HG03469 (cell line): ENCODE measurements around the gene SLC25A21.

Experiments used
- ATAC-seq: cut with Tn5 transposase; IDR thresholded peaks from one replicate; pipeline ENCODE4 v1.9.1; 2021; ENCODE audit warnings: mild to moderate bottlenecking, moderate library complexity, moderate number of reproducible peaks; ENCODE audit not compliant: unreplicated experiment

SLC25A21 gene

DNA sequence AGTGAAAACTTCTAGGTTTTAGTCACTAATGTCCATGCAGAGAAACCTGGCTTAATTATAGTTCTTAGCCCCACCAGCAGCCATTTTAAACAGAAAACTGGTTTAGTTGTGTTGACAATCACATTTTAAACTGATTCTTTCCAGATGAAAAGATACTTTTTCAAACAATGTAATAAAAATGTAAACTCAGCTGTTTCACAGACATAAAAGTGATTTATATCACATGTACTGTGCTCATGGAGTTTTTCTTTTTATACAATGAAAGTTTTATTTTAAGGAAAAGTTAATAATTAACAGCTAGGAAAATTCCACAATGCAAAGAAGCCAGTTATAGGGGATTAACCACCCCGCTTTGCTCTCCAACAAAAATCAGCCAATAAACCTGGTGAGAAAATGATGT lies 381.0 kb downstream of the SLC25A21 start:
- no peak for ATAC-seq

DNA sequence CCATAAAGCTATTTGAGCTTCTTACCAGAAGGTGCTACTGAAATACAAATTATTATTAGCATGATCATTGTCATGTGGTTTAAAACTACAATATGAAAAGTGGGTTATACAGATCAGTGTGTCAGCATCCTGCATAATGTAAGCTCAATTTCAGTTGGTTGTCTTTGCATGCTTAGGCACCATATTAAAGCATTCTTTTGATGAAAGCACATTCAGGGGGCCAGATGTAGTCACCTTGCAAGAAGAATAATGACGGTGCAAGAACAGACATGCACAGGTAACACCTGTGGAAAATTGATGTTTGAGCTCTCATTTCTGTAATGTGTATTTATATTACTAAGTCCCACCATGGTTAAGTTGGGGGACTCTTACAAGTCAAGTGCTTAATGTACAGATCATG lies 386.9 kb downstream of the SLC25A21 start:
- ATAC-seq = no peak

DNA sequence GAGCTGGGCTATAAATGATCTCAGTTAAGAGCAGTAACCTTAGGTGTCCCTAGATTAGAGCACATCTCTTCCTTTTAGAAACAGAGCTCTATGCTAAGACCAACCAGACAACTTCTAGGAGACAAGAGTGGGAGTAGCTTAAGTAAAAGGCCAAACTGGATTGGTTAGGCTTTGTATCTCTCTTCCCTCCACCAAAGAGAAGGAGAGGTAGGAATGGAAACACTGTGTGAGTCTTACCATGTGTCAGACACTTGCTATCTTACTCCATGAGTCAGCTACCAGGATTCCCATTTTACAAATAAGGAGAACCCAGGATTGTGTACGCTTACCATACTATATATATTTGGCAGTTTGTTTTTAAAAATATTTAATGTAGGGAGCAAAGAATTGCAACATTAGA lies 387.9 kb downstream of the SLC25A21 start:
- no peak for ATAC-seq

DNA sequence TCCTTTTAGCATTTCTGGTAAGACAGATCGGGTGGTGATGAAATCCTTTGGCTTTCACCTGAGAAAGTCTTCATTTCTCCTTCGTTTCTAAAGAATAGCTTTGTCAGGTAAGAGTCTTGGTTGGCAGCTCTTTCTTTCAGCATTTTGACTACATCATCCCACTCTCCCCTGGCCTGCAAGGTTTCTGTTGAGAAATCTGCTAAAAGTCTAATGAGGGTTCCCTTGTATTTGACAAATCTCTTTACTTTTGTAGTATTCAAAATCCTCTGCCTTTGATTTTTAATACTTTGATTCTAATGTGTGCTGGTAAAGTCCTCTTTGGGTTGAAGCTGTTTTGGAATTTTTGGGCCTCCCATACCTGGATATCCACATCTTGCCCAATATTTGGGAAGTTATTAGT lies 390.5 kb downstream of the SLC25A21 start:
- no peak for ATAC-seq

DNA sequence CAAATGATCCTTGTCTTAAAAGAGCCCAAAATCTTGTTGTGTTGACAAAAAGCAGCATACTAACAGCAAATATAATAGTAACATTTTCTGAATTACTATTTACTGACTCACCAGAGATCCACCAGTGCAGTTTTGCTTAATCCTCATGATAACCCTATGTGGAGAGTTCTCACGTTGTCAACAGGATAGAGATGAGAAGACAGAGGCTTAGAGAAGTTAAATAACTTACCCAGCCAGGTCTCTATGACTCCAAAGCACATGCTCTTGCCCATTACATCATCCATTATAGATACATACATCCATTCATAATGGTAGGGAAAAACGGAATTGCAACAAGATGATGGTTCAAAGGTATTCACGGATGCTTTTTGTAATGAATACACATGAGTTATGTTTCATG lies 398.8 kb downstream of the SLC25A21 start:
- ATAC-seq = no peak

DNA sequence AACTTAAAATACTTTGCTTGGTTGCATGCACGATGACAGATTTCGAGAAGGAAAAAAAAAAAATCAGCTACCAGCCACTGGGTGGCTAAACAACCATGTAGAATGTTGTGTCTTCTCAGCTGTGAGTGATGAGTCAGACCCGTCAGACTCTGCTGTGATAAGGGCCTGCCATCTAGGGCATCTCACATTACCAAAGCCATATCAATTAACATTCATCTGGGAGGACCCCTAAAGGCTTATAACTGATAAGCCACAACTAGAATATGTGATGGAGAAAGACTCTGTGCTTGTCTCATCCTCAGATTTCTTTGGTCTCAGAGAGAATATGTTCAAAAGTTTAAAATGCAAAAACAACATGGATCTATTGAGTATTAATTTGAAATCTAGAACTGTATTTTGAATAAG lies 399.3 kb downstream of the SLC25A21 start:
- ATAC-seq = no peak

DNA sequence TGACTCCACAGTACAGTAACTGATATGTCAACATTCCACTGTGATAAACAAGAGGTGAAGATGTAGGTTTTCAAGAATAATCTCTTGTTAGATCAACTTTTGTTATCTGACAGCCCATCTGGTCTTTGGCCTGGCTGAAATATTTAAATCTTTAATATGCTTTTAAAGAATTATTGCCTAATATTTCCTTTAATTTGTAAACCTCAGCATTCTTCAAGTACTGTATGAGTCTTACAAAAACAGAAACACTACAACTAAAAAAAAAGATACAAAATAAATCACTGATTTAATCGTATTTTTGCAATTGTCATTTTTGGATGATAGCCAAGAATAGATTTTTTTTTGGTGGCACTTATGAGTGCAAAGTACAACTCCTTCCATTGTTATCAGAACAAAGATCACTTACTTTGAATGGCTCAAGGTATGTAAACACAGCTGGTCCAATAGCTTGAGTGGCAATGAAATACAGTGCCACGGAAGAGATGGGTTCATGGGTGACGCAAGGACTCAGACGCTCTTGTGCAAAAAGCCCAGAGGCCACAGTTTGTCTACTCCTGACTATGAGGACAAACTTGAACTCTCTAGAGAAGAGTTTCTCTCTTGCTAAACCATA lies 401.3 kb downstream of the SLC25A21 start:
- ATAC-seq = no peak

DNA sequence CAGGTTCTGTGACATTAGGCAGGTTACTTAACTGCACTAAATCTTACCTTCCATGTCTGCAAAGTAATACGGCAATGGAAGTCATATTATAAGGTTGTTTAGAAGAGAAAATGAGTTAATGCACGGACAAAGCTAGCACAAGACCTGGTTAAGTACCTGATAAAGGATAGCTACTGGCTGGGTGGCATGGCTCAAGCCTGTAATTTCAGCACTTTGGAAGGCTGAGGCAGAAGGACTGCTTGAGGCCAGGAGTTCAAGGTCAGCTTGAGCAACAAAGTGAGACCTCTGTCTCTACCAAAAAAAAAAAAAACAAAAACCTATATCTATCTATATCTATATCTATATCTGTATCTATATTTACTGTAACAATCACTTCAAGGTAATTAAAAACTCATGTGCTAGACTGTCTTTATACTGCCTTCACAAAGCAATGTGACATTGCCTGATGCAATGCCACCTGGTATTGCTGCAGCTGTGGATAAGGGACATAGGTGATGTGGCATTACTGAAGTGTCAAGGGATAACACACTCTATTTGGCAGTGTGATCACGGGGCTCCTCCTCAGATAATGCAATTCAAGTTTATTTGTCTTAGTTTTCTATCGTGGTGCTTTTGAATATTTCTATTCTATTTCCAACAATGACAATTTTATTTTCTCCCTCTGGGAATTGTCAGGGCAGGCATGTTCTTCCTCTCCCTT lies 403.6 kb downstream of the SLC25A21 start:
- no peak for ATAC-seq

DNA sequence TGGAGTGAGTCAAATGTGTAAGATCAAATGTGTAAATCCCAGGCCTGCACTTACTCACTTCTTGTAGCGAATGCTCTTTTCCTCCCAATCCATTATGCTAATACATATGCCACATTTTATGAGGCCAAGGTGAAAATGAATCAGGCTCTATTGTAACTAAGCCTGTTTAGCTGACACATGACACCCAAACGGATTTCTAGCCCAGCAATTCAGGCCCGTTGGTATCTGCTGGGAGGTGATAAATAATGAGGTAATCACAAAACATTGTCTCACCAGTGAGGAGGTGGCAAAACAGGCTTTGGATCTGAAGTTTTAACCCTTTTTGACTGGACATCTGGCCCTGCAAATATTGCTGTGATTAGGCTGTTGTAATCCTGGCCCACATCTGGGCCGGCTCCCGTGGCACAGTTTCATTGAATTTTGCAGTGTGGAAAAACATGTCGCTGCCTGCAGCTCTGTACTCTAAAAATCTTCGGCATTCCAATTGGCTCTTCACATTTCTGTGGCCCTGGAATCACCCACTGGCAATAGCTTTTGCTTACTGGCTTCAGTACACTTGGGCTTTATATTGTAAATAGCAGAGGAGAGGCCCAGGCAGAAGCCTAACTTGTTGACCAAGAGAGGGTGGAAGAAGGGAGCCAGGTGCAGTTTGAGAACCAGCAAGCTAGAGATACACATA lies 404.7 kb downstream of the SLC25A21 start:
- ATAC-seq = no peak

DNA sequence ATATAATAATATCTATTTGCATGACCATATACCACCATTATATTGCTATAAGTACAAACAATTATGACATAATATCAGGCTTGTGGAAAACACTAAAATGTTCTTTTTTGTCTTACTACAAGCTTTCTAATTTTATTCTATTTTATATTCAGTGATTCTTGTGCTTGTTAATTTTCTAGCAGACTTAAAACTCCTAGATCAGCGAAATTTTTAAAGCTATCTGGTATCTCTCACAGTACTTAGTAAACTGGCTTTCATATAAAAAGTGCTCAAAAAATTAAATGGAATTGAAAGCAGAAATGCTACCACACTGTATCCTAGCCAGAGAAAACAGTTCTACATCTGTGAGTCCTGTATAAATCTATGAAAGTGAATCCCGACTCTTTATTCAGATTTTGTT lies 405.4 kb downstream of the SLC25A21 start:
- ATAC-seq = no peak

DNA sequence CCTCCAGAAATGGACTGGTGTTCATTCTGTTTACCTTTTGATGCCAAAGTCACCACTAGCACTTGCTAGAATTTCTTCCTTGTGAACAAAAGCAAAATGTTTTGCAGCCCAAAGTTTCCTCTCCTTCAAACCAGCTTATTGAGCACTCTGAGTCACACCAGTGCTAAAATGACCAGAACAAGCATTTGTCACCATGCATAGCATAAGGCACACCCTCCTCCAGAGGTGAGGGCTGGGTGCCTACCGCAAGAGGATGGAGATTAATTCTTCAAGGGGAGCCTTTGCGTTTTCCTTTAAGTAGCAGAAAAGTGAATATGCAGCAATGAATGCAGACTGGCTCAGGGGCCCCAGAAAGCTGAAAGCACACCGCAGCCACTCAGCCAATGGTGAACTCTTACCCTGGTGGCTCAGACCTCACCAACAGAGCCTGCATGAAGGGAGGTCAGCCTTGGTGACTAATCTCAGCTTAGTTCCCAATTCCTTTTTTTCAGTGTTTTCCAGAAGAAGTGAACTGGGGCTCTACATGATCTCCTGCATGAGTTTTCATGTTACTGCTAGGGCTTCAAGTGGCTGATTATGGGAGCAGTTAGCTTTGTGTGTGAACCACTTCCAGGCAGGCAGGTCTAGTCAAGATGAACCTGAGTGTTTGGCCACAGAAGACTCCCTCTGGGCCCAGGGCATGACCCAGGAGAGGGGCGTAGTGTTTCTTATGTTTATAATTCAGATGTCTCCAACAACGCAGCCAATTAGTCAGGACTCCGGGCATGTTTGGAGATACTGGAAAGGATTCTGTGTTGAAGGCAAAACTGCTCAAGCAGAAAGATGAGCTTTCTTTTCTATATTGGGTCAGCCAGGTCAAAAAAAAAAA lies 414.4 kb downstream of the SLC25A21 start:
- no peak for ATAC-seq

DNA sequence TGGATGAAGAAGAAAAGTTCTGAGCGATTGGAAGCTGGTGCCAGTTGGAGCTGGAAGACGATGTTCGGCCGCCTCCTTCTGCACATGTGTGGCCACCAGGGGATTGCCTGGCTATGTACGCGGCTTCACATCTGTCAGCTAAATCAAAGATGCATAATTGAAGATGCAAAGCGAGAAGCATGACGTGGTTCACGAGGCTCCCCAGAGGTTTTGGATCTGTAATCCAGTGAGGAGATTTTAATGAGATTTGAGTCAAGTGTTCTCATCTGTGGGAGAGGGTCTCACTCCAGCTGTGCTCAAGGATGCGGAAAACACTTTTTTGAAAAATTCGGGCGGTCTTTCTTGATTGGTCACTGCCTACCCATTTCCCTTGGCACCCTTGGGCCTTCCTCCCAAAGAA lies 416.2 kb downstream of the SLC25A21 start:
- ATAC-seq = no peak

DNA sequence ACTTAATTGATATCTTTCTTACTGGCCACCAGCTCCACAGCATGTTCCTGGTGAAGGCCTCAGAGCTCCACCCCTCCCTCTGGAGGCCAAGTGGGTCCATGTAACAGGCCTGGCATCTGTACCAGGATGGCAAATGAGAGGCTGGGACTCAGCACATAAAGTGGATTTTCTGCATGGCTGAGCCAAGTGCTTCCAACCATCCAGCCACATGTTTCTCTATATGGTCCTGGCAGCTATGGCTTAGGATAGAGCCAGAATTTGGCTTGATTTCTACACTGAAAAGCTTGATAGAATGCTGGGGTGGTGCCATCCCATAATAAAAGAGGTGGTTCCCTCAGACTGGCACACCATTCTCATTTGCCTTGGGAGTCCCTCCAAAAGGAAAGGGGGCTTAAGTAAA lies 416.6 kb downstream of the SLC25A21 start:
- ATAC-seq = no peak

DNA sequence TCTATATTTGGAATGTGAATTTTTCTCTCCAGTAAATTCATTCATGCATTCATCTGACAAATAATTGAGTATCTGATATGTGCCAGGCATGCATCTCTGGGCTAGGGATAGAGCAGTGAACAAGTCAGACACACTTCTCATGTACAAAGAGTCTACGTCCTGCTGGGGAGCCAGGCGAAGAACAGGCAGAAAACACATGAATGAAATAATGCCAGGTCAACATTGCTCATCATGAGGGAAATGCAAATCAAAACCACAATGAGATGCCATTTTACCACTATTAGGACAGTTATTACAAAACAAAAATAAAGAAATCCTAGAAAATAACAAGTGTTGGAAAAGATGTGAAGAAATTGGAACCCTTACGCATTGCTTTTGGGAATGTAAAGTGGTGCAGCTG lies 420.5 kb downstream of the SLC25A21 start:
- no peak for ATAC-seq

DNA sequence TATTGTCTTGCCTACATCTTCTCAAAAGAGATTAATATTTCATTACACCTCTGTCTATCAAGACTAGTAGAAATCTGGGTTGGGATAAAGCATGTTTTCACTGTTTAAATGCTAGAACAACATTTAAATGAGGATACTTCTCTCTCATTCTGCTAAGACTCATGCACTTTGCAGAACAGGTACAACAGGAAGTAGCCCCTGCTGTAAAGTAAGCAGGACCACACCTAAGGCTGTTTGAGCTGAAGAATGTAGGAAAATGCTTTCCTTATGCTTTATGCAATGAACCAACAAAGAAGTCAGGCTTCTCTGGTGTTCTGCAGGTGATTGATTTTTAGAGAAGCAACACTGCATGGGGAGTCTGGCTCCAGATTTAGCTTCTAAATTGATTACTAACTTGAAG lies 421.3 kb downstream of the SLC25A21 start:
- ATAC-seq = no peak

DNA sequence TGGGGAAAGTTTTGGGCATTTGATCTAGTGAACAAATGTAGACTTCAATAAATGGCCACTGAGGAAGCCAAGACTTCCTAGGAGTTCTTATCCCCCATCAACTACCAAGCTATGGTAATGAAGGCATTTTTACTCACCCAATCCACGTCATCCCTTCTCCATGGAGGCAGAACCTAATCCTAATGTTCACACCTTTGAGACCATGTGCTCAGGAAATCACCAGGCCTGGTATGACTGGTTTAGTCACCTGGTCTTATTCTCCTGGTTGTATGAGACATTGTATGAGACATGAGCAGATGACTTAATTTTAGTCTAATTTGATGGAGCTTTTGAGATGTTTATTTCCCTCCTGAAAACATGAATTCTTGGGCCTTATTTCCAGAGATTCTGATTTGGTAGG lies 422.2 kb downstream of the SLC25A21 start:
- no peak for ATAC-seq

DNA sequence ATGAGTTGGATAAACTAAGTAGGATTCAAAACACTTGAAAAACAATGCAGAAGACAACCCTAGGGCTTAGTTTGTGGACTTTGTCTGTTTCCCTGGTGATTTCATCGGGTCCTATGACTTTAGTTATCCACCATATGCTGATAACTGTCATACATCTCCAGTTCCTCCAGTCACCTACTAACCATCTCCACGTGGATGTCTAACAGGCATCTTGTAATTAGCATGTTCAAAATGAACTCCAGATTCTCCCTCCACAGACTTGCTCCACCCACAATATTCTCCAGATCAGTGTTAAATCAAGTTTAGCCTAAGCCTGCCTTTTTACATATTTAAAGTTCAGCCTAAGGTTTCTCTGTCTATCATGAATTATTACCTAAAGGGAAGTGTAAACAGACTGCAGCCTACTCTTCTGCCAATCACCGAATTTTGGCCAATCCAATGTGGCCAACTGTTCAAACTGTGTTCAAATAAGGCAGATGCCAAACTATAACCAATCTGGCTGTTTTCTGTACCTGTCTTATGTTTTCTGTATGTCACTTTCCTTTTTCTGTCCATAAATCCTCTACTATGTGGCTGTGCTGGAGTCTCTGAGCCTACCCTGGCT lies 423.7 kb downstream of the SLC25A21 start:
- no peak for ATAC-seq

DNA sequence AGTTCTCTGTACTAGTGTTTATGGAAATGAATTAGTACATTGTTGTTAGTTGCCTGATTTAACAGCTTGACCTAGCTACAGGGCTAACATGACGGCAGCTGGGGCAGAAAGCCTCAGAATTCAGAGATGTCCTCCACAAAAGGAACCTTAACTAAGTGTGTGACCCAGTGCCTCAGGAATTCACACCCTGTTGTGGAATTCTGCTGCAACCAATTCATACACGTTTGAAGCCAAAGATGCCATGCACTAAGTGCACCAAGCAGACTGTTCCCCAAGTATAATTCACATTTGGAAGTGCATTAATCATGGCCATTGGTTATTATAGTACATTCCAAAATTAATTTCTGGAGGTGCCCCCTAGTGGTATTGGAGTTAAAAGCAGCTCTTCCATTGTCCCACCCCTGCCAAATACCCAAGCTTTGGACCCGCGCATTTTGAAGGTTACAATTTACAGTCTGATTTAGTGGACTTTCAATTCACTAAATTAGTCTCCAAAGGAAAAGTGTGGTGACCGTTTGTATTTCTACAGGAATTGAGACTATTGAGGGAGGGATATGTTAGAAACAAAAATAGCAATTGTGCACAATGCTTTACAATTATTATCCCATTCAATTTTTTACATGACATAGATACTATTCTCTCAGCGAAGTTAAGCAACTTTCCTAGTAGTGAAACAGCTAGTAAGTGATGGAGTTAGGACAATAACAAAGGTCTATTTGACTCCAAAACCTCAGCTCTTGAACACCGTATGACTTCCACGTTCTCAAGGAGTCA lies 424.8 kb downstream of the SLC25A21 start:
- ATAC-seq = no peak

DNA sequence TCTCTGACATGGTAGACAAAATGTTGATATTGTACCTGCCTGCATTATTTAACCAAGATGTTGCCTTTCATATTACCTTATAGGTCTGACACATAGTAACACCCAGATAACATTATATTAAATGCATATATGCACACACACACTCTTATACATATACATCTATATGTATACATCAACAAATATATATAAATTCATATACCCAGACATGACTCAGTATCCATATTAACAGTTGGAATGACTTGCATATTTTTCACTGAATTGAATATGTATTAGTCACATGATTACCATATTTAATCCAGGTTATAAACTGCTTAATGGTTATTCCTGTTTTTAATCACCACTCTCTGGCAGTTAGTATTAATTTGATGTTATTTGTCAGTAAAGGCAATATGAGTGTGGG lies 425.5 kb downstream of the SLC25A21 start:
- no peak for ATAC-seq

DNA sequence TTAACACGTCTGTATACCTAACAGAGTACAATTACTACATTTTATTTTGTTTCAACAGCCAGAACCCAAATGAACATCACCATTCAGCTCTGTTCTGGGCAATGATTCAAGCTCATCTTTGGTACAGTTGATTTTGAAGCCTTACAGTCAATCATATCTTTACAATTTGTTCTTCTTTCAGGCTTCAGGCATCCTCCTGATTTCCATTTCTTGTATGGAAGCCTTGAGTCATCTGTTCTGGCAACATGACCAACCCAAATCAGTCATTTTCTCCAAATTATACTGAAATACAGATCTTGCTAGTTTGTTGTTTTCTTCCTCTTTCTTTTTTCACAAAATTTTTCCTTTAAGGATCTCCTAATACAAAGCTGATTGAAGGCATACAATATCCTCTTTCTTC lies 430.5 kb downstream of the SLC25A21 start:
- no peak for ATAC-seq
